DMS153 (cell line): ENCODE results near the gene CIB4.

Experiments used
- DNase-seq: peaks from one replicate; lab custom pipeline; 2025; lab: John Stamatoyannopoulos, UW

CIB4 gene

GRCh38 chr2:26606847-26607190 is 34.3 kb downstream of the CIB4 start:
- no peak for DNase-seq

GRCh38 chr2:26605999-26606846 is 34.9 kb downstream of the CIB4 start:
- DNase-seq = no peak

- peak; percentile 56 for DNase-seq
Measured at GRCh38 chr2:26605195-26605998, 35.8 kb downstream of the CIB4 start.

GRCh38 chr2:26602575-26602974 is 38.6 kb downstream of the CIB4 start:
- DNase-seq = no peak

GRCh38 chr2:26599387-26599786 is 41.8 kb downstream of the CIB4 start:
- DNase-seq = no peak

- DNase-seq = no peak
Measured at GRCh38 chr2:26598996-26599373, 42.2 kb downstream of the CIB4 start.

GRCh38 chr2:26598336-26598995 is 42.7 kb downstream of the CIB4 start:
- no peak for DNase-seq

- no peak for DNase-seq
Measured at GRCh38 chr2:26597197-26597596, 44.0 kb downstream of the CIB4 start.

GRCh38 chr2:26595146-26595545 is 46.0 kb downstream of the CIB4 start:
- no peak for DNase-seq

- DNase-seq = no peak
Measured at GRCh38 chr2:26591619-26592505, 49.3 kb downstream of the CIB4 start.

- no peak for DNase-seq
Measured at GRCh38 chr2:26590980-26591618, 50.1 kb downstream of the CIB4 start.

GRCh38 chr2:26590508-26590907 is 50.7 kb downstream of the CIB4 start:
- no peak for DNase-seq

- no peak for DNase-seq
Measured at GRCh38 chr2:26588576-26588975, 52.6 kb downstream of the CIB4 start.

GRCh38 chr2:26587994-26588393 is 53.2 kb downstream of the CIB4 start:
- no peak for DNase-seq

GRCh38 chr2:26585966-26586365 is 55.2 kb downstream of the CIB4 start:
- DNase-seq = no peak

- DNase-seq = no peak
Measured at GRCh38 chr2:26585100-26585499, 56.1 kb downstream of the CIB4 start.

GRCh38 chr2:26584656-26585055 is 56.5 kb downstream of the CIB4 start:
- no peak for DNase-seq

- DNase-seq = no peak
Measured at GRCh38 chr2:26584191-26584590, 57.0 kb downstream of the CIB4 start.

GRCh38 chr2:26583381-26583911 is 57.7 kb downstream of the CIB4 start:
- no peak for DNase-seq

GRCh38 chr2:26582890-26583289 is 58.3 kb downstream of the CIB4 start:
- no peak for DNase-seq
